ENCODE measurements around the gene MCC. TPM values are rescaled to one million over a fixed set of nuclear protein-coding genes. Genes with fewer than 3 reads are reported as not detected.

MCC gene
- total RNA-seq, 4 donors from 2014 or later = 57.7 to 91.5 (median 76.0) TPM

DNA sequence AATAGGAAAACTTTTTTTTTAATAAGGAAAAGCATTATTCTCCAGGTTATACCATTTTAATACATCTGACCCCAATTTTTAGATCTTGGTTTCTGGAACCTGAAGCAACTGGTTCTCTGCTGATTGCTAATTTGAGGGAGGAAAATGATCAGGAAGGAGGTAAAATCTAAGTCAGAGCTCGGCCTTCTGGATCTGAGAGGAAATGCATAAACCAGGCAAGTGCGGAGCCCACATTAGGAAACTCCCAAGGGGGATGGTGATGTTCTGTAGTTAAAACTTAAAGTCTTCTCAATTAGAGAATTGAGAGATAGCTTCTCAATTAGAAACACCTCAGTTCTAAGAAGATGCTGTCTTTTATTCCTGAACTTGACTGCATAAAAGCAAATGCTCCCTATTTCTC, 167.0 kb downstream of the MCC start:
- WGBS, 2 donors = 57 to 76% methylated on average over 2 of the region's 2 CpGs
- no peak overlapping the region for H3K4me3 ChIP-seq (ENCODE audit: low read depth, poor library complexity, severe bottlenecking)
- DNase-seq (ENCODE audit: low spot score in 2 of 2) = no peak
- intact Hi-C loops (cut with DNase I; ENCODE audit: low total_unique reads) = no loop called here
- TF ChIP-seq, protein P1, sequence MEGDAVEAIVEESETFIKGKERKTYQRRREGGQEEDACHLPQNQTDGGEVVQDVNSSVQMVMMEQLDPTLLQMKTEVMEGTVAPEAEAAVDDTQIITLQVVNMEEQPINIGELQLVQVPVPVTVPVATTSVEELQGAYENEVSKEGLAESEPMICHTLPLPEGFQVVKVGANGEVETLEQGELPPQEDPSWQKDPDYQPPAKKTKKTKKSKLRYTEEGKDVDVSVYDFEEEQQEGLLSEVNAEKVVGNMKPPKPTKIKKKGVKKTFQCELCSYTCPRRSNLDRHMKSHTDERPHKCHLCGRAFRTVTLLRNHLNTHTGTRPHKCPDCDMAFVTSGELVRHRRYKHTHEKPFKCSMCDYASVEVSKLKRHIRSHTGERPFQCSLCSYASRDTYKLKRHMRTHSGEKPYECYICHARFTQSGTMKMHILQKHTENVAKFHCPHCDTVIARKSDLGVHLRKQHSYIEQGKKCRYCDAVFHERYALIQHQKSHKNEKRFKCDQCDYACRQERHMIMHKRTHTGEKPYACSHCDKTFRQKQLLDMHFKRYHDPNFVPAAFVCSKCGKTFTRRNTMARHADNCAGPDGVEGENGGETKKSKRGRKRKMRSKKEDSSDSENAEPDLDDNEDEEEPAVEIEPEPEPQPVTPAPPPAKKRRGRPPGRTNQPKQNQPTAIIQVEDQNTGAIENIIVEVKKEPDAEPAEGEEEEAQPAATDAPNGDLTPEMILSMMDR (IDR thresholded peaks at IDR 0.05) = no peak
- no peak for TF ChIP-seq POLR2A (IDR thresholded peaks at IDR 0.05)

DNA sequence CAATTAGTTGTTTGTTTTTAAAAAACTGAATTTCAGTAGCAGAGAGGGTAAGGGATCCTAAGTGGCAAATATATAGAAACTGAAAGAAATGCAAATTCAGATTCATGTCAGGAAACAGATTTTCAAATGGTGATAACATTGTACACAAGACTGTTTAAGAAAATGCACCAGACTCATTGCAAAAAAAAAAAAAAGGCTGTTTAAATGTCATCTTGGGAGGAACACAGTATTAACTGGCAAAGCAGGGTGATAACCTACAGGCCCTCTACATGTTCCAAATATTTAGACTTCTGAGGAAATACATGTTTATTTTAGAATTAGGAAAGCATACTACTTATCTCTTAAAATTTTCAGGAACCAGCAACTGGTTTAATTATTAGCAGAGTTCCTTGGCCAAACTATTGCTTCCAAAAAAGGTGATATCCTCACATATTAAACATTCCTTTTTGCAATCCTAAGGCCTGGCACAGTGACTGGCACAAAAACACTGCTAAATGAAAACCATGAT, 167.9 kb downstream of the MCC start:
- no peak for TF ChIP-seq POLR2A (IDR thresholded peaks at IDR 0.05)
- TF ChIP-seq, protein P1 (IDR thresholded peaks at IDR 0.05) = no peak
- no peak overlapping the region for H3K4me3 ChIP-seq (ENCODE audit: low read depth, poor library complexity, severe bottlenecking)
- intact Hi-C loops (cut with DNase I; ENCODE audit: low total_unique reads) = no loop called here
- no peak for DNase-seq (ENCODE audit: low spot score in 2 of 2)

DNA sequence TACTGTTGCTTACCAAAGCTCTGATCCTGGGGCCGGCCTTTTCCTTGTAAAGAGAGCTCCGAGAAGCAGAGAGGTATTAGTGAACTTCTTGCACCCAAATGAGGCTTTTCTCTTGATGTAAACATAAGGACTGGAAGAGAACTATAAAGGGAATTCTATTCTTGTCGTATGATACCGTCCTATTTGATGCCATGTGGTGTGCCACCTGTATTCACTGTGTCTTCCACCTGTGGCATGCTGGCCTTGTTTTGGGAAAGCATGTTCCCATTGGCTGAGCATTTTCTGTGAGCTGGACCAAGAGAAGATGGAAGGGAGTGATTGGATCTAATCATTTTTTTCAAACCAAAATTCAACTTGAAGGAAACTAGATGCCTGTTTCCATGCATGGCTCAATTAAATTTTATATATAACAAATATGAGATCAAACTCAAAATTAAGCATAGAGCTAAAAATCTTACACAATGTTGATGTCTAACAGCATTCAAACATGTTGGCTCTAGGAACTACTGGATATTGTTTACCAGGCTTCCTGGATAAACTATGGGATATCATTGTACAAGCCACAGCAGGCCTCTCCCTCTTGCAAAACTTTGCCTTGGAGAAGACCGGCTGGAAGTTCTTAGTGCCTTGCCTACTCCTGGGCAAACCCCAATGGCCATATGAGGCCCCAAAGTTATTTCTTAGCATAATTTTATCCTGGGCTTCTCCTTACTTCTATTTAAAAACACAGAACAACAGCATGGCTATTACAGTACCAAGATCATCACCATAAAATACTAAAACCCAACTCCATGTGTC, 168.8 kb downstream of the MCC start:
- intact Hi-C loops (cut with DNase I; ENCODE audit: low total_unique reads) = no loop called here
- WGBS, 2 donors = 87 to 88% methylated on average over 5 of the region's 5 CpGs
- TF ChIP-seq, protein P1 (IDR thresholded peaks at IDR 0.05) = no peak
- no peak for TF ChIP-seq POLR2A (IDR thresholded peaks at IDR 0.05)

DNA sequence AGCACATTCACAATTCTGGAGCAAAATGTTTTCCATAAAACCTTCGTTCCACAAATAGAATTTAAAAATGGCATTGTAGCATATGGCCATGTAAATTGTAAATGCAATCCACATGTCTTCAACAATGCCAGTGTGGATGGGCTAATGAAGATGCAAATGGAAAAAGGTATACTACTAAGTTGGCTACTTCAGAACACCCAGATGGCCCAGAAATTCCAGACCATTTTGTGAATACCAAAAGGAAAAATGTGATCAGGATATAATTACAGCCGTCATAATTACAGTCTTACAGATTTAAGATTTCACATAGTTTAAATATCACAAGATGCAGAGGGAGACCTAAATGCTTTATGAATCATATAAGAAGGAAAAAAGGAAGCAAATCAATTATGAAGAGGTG, 170.6 kb downstream of the MCC start:
- intact Hi-C loops (cut with DNase I; ENCODE audit: low total_unique reads) = no loop called here
- no peak overlapping the region for H3K4me3 ChIP-seq (ENCODE audit: low read depth, poor library complexity, severe bottlenecking)
- no peak for DNase-seq (ENCODE audit: low spot score in 2 of 2)
- TF ChIP-seq, protein P1 (IDR thresholded peaks at IDR 0.05) = no peak
- no peak for TF ChIP-seq POLR2A (IDR thresholded peaks at IDR 0.05)
- WGBS, 2 donors = 87 to 90% methylated on average over 2 of the region's 2 CpGs

More for the DNA sequence above, 168.8 kb downstream of the MCC start:
- no peak overlapping the region for H3K4me3 ChIP-seq (ENCODE audit: low read depth, poor library complexity, severe bottlenecking)
- no peak for DNase-seq (ENCODE audit: low spot score in 2 of 2)

DNA sequence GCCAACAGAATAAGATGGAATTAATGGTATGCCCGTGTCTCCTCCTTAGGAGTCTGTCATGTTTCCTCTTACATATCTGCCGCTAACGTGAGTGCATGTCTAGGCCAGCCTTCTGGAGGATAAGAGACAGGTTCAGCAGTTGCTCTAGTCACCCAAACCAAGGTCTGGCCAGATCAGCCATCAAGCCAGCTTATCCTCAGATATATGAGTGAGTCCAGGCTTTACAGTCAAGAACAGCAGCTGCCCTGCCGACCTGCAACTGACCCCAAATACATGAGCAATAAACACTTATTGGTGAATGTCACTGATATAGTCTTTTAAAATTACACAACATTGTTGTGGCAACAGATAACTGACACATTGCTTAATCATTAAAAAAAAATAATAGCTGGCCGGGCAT, 177.0 kb downstream of the MCC start:
- TF ChIP-seq POLR2A (IDR thresholded peaks at IDR 0.05) = no peak
- TF ChIP-seq, protein P1 (IDR thresholded peaks at IDR 0.05) = no peak
- no peak overlapping the region for H3K4me3 ChIP-seq (ENCODE audit: low read depth, poor library complexity, severe bottlenecking)
- DNase-seq (ENCODE audit: low spot score in 2 of 2) = no peak
- 85 to 92% methylated on average over 5 of the region's 5 CpGs for WGBS, 2 donors
- intact Hi-C loops (cut with DNase I; ENCODE audit: low total_unique reads) = no loop called here
